ENCODE data around the gene ATG7. TPM values are rescaled to one million over a fixed set of nuclear protein-coding genes. Genes with fewer than 3 reads are reported as not detected.
A peak's percentile ranks its signal among the peaks of the same experiment; 100 is the strongest.
"Not testable (repeated sequence)": the region's sequence is repeated elsewhere in the genome, so short reads cannot be mapped to it uniquely, and the experiment has no call there.

The ATG7 gene
- polyA plus RNA-seq, 3 donors, result 23.1 to 27.4 (median 26.6) TPM

- DNase-seq (ENCODE audit: extremely low read depth in 1 of 11, low read depth in 9 of 11, low spot score in 4 of 11), result no peak
Measured at GRCh38 chr3:11327619-11328018, 55.4 kb downstream of the ATG7 start.

DNA sequence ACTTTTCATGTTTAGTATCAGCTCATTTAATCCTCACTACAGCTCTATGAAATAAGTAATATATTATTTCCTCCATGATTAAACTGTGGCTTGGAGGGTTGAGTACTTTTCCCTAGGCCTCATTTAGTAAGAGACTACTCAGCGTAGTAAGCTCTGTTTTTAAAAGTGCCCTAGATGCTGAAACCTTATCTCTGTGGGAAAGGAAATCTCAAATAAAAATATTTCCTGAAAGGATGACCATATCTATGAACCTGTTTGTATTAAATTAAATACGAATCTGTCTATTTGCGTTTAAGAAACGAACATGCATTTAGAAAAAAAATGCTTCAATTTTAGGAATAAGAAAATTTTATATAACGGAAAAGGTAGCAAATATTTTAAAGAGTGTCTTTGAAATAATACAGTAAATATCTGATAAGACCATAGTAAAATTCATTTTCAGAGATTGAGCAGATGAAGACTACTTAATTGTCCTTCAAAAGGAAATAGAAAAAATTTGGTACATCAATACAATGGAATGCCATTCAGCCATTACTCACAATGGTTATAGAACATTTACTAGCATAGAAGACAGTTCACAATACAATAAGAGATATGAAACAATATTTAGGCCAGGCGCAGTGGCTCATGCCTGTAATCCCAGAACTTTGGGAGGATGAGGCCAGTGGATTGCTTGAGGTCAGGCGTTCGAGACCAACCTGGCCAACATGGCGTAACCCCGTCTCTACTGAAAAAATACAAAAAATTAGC is 56.2 kb downstream of the ATG7 start:
- no peak for DNase-seq (ENCODE audit: extremely low read depth in 1 of 11, low read depth in 9 of 11, low spot score in 4 of 11)

DNA sequence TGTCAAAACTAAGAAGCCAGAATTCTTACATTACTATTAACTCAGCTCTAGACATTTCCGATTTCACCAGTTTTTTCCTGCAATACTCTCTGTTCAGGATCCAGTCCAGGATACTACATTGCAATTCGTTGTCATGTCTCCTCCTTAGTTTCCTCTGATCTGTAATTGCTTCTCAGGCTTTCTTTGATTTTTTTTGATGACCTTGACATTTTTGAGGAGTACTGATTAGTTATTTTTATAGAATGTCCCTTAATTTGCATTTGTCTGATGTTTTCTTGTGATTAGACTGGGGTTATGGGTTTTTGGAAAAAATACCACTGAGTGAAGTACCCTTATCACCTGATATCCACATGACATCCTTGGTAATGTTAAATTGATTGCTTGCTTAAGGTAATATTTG is 57.6 kb downstream of the ATG7 start:
- no peak for DNase-seq (ENCODE audit: extremely low read depth in 1 of 11, low read depth in 9 of 11, low spot score in 4 of 11)

DNA sequence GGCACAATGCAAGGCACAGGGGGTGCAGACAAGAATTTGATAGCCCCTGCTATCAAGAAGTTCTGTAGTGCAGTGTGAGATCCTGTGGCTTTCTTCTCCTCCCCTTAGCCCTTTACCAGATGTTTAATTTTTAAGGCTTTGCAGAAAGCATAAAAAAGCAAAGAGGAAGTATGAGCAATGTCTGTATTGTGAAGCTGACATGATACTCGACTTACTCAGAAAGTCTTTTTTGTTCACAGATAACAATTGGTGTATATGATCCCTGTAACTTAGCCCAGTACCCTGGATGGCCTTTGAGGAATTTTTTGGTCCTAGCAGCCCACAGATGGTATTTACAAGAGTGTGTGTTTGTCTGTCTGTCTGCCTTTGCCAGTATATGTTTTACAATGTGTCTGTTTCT is 58.9 kb downstream of the ATG7 start:
- DNase-seq (ENCODE audit: extremely low read depth in 1 of 11, low read depth in 9 of 11, low spot score in 4 of 11), result no peak

DNA sequence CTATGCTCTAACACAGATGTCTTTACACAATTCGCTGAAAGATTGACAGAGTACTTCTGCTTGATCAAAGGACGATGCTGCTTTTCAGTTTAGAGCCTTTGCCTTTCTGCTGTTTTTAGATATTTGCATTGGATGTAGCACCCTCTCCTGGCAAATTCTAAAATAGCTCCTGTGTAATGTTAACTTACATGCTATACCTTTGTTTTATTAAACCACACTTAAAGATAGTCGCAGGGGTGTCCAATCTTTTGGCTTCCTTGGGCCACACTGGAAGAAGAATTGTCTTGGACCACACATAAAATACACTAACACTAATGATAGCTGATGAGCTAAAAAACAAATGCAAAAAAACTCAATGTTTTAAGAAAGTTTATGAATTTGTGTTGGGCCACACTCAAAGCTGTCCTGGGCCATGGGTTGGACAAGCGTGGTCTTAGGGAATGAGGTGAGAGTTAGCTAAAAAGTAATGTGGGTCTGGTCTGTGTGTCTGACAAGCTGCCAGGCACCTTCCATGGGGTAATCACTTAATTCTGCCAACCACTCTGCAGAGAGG is 62.9 kb downstream of the ATG7 start:
- peak; percentile 20 to 57 (median 32) for DNase-seq (ENCODE audit: extremely low read depth in 1 of 11, low read depth in 9 of 11, low spot score in 4 of 11)

GRCh38 chr3:11339541-11339940 is 67.3 kb downstream of the ATG7 start:
- no peak for DNase-seq (ENCODE audit: extremely low read depth in 1 of 11, low read depth in 9 of 11, low spot score in 4 of 11)

DNA sequence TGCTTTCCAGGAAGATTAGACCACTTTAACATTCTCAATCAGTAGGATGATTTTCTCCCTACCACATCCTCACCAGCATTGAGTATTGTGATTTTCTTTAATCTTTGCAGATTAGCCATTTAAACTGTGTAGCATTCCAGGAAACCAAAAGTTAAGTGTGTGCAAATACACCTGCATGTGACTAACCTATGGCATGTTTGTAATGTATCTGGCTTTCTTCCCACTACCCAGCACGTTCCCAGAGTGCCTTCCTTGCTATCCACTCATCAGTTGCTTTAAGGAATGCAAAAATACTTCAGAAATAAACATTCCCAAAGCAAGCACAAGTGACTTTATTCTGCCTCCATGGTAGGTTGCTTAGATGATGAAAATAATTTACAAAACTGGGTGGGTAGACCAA is 74.2 kb downstream of the ATG7 start:
- DNase-seq (ENCODE audit: extremely low read depth in 1 of 11, low read depth in 9 of 11, low spot score in 4 of 11), result no peak

DNA sequence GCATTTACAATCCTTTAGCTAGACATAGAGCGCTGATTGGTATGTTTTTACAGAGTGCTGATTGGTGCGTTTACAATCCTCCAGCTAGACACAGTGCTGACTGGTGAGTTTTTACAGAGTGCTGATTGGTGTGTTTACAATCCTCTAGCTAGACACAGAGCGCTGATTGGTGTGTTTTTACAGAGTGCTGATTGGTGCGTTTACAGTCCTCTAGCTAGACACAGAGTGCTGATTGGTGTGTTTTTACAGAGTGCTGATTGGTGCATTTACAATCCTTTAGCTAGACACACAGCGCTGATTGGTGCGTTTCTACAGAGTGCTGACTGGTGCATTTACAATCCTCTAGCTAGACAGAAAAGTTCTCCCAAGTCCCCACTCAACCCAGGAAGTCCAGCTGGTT is 76.7 kb downstream of the ATG7 start:
- DNase-seq (ENCODE audit: extremely low read depth in 1 of 11, low read depth in 9 of 11, low spot score in 4 of 11), result not testable (repeated sequence)

- no peak for DNase-seq (ENCODE audit: extremely low read depth in 1 of 11, low read depth in 9 of 11, low spot score in 4 of 11)
Measured at GRCh38 chr3:11349446-11349845, 77.2 kb downstream of the ATG7 start.

- no peak for DNase-seq (ENCODE audit: extremely low read depth in 1 of 11, low read depth in 9 of 11, low spot score in 4 of 11)
Measured at GRCh38 chr3:11350374-11350773, 78.2 kb downstream of the ATG7 start.

GRCh38 chr3:11351451-11351850 is 79.3 kb downstream of the ATG7 start:
- no peak for DNase-seq (ENCODE audit: extremely low read depth in 1 of 11, low read depth in 9 of 11, low spot score in 4 of 11)

DNA sequence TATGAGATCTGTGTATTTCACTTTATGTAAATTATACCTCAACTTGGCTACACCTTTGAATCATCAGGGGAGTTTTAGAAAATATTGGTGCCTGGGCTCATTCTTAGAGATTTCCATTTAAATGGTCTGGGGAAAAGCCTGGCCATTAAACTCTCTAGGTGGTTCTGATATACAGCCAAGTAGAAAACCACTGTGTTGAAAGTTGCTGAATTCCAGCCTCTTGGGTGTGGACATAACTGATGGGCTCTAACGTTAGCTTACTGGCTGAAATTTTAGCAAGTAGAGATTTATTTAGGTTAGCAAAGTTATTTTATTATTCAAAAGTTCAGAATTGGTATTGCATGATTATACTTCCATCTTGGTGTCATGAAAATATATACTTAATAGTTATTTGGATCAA is 84.1 kb downstream of the ATG7 start:
- no peak for DNase-seq (ENCODE audit: extremely low read depth in 1 of 11, low read depth in 9 of 11, low spot score in 4 of 11)

GRCh38 chr3:11362600-11362999 is 90.4 kb downstream of the ATG7 start:
- no peak for DNase-seq (ENCODE audit: extremely low read depth in 1 of 11, low read depth in 9 of 11, low spot score in 4 of 11)

DNA sequence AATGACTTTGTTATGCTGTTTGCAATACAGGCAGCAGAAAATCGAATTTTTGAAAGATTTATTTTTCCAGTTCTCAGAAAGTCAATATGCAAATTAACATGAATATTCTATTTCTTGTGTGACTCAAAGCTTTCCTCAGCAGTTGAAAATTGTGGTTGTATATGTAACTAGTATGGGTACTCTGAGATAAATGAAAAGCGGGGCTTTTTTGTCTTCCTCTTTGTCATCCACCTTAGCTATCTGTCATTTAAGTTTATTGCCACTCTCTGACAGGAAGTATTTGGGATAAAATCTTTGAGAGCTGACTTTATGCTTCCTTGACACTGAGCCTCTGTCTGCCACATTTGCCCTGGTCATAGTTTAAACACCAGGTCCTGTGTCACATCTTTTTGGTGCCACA is 91.5 kb downstream of the ATG7 start:
- no peak for DNase-seq (ENCODE audit: extremely low read depth in 1 of 11, low read depth in 9 of 11, low spot score in 4 of 11)

GRCh38 chr3:11364181-11364580 is 92.0 kb downstream of the ATG7 start:
- no peak for DNase-seq (ENCODE audit: extremely low read depth in 1 of 11, low read depth in 9 of 11, low spot score in 4 of 11)

- no peak for DNase-seq (ENCODE audit: extremely low read depth in 1 of 11, low read depth in 9 of 11, low spot score in 4 of 11)
Measured at GRCh38 chr3:11367143-11367693, 95.0 kb downstream of the ATG7 start.

DNA sequence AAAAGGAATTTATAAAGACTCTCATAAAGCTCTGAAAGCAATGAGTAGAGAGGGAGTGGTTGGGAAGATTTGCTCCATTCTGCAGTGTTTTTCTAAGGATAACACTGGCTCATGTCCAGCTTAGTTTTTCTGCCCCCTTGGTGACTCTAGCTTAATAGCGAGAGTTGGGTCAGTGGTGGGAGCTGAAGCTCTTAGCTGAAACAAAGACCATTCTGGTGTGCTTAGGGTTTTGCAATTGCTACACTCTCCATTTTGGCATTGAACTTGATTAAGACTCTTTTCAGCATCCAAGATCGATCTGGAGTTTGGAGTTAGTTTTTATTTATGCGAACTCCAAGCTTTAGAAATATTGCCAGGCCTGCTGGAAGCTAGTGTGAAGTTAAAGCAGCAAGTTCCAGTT is 98.0 kb downstream of the ATG7 start:
- no peak for DNase-seq (ENCODE audit: extremely low read depth in 1 of 11, low read depth in 9 of 11, low spot score in 4 of 11)

DNA sequence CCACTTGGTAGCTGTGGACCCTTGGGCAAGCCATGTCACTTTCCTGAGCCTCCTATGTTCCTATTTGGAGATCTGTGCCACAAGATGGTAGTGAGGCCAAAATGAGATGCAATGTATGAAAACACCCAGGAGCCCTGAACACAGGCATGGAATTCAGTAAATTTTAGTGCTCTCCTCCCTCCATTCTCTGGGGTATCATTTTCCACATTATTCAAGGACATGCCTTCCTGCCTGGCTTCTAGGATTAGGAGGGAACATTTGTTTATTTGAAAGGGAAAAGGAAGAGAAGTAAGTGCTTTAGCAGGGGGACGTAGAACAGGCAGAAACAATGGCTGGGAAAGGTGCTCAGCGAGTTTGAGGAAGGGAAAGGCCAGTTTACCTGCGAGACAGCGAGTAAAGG is 98.8 kb downstream of the ATG7 start:
- DNase-seq (ENCODE audit: extremely low read depth in 1 of 11, low read depth in 9 of 11, low spot score in 4 of 11), result no peak

DNA sequence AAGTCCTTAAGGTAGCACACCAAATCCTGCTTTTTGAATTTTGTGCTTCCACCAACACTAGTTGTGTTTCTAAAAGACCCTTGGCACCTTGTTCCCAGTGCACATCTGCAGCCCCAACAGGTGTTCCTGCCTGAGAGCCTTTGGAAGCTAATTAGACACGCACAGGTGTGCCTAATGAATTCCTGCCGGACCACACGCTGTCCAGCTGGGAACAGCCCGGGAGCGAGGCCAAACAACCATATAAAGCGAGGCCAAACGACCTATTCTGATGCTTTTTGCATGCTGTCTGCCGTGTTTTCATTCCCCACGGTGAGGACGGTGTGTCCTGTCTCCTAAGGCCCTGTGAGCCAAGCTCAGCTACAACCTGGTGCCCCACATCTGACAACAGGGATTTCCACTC is 99.5 kb downstream of the ATG7 start:
- no peak for DNase-seq (ENCODE audit: extremely low read depth in 1 of 11, low read depth in 9 of 11, low spot score in 4 of 11)

- no peak for DNase-seq (ENCODE audit: extremely low read depth in 1 of 11, low read depth in 9 of 11, low spot score in 4 of 11)
Measured at GRCh38 chr3:11373235-11373634, 101.0 kb downstream of the ATG7 start.

GRCh38 chr3:11373654-11374053 is 101.5 kb downstream of the ATG7 start:
- no peak for DNase-seq (ENCODE audit: extremely low read depth in 1 of 11, low read depth in 9 of 11, low spot score in 4 of 11)

Data from renal cortex interstitium (tissue), 11 donors.